Hepatocyte (in vitro differentiated cells): ENCODE measurements around the gene PLEKHG4.

Experiments
- CTCF ChIP-seq: fragments of 200-600 bp; sonication (generic); IDR thresholded peaks from 2 replicates; pipeline ENCODE4 v1.5.1; 2016; ENCODE audit warnings: antibody characterized with exemption, mild to moderate bottlenecking; ENCODE audit not compliant: poor library complexity
- EZH2 ChIP-seq: fragments of 200-600 bp; sonication (generic); IDR thresholded peaks from 2 replicates; pipeline ENCODE4 v1.6.1; 2016; ENCODE audit warnings: antibody characterized with exemption, mild to moderate bottlenecking, borderline replicate concordance
- EZH2phosphoT487 ChIP-seq: fragments of 200-600 bp; sonication (generic); IDR thresholded peaks from one replicate; pipeline ENCODE4 v1.6.1; 2018; ENCODE audit warnings: antibody characterized with exemption, mild to moderate bottlenecking, low read depth, moderate library complexity; ENCODE audit not compliant: unreplicated experiment, severe bottlenecking

GRCh38 chr16:67264277-67264676 lies 15.1 kb upstream of the PLEKHG4 start:
- TF ChIP-seq EZH2: no peak
- no peak for TF ChIP-seq CTCF
- no peak for TF ChIP-seq EZH2phosphoT487
